Epithelial cell of proximal tubule (primary cell): ENCODE data around the gene NDUFC1. TPM values are rescaled to one million over a fixed set of nuclear protein-coding genes. Genes with fewer than 3 reads are reported as not detected.

ENCODE experiments used
- DNase-seq: peaks from one replicate; pipeline ENCODE4 v3.0.0-alpha.2; 2011; ENCODE audit warnings: low read depth
- H3K4me3 ChIP-seq: 2 replicates; pipeline ENCODE4 v1.5.1; 2011; ENCODE audit warnings: low read depth, mild to moderate bottlenecking, low read length
- total RNA-seq: library from RNA; depleted of rRNA; stranded (reverse); fragments of >200 nt; gene quantifications from 2 replicates; pipeline ENCODE4 v1.2.3, GENCODE V29; 2015
- TF ChIP-seq, protein P1 (sequence below): conservative IDR thresholded peaks from 2 replicates; pipeline ENCODE4 v1.5.1; 2012; ENCODE audit warnings: low read depth, mild to moderate bottlenecking, low read length

NDUFC1 gene
- total RNA-seq, 1 donor from 2014 or later: 60.9 TPM

DNA sequence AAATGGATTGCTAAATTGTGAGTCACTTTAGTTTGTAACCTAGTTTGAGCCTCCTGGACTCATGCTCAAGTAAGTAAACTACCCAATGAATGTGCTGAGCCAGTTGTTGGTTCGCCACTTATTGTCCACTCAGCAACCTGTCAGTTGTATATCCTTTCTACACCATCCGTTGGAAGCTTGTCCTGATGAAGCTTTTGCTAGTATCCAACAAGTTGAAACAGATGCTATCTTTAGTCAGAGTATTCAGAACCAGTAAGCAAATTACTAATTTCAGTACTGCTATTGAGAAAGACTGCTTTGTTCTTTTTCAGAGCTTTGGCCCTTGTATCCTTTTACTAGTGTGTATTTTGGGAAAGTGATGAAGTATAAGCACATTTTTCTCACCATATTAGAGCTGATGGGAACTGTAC, 5.3 kb downstream of the NDUFC1 start:
- no peak for DNase-seq
- H3K4me3 ChIP-seq: no peak overlapping the region
- TF ChIP-seq, protein P1, sequence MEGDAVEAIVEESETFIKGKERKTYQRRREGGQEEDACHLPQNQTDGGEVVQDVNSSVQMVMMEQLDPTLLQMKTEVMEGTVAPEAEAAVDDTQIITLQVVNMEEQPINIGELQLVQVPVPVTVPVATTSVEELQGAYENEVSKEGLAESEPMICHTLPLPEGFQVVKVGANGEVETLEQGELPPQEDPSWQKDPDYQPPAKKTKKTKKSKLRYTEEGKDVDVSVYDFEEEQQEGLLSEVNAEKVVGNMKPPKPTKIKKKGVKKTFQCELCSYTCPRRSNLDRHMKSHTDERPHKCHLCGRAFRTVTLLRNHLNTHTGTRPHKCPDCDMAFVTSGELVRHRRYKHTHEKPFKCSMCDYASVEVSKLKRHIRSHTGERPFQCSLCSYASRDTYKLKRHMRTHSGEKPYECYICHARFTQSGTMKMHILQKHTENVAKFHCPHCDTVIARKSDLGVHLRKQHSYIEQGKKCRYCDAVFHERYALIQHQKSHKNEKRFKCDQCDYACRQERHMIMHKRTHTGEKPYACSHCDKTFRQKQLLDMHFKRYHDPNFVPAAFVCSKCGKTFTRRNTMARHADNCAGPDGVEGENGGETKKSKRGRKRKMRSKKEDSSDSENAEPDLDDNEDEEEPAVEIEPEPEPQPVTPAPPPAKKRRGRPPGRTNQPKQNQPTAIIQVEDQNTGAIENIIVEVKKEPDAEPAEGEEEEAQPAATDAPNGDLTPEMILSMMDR: no peak

DNA sequence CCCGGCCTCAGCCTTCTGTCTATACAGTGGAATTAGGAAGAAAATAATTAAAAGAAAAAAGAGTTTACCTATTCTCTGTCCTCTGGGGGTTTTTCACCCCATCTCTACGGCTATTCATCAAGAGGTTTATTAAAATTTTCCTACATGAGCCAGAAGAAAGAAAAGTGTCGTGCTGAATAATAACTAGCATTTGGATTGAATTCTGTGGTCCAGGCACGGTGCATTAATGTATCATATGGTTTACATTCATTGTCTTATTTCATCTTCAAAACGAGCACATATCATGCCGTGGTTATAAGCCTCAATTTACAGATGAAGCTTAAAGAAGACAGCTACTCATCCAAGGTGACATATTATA, 6.4 kb downstream of the NDUFC1 start:
- DNase-seq: no peak
- TF ChIP-seq, protein P1: no peak
- H3K4me3 ChIP-seq: peak overlapping the region; percentile 88

DNA sequence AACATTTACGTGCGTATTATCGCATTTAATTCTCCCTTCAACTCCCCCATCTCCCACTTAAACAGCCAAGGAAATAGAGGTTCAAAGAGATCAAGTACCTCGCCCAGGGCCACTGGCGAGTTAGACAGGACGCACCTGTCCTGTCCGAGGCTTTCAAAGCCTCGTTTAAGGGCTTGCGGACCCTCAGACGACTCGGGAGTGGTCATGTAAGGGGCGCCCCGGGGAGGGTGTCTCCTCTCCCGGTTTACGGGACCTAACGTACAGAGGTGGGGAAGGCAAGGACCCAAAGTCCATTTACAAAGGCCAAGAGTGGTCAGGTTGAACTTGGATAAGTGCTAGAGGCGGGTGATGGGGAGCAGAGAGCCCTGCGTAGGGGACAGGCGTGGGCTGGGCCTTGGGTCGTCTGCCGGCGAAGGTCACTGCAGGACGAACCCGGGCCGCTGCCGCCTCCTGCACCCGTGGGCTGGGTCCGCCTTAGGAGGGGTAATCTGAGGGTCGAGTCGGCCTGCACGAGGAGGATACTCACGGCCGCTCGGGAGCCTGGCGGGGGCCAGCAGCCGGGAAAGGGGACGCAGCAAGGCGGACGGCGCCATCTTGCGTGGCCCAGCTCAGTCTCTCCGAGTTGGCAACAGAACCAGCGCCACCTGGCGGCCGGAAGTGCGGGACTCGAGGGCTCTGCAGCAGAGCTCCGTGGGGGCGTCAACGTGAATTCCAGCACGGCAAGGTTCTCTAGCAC, 6.9 kb downstream of the NDUFC1 start:
- peak overlapping the region; percentile 88 for H3K4me3 ChIP-seq
- peak; percentile 44 for DNase-seq
- TF ChIP-seq, protein P1: peak; percentile 95

DNA sequence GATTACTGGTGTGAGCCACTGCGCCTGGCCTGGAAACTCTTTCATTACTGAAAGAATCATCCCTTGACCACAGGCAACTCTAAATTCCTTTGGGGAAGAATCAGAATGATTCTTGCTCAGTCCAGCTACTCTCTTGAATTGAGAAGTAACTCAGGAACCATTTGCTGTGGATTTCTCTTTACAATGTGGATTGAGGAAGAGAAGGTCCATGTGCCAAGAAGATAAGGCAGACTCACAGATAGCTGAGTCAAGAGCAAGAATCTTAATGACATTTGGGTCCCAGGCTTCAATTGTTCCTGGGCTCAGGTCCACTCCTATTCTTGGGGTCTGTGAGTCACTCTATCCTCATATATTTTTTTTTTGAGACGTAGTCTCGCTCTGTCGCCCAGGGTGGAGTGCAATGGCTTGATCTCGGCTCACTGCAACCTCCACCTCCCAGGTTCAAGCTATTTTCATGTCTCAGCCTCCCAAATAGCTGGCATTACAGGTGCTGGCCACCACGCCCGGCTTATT, 16.0 kb downstream of the NDUFC1 start:
- H3K4me3 ChIP-seq: no peak overlapping the region
- TF ChIP-seq, protein P1: no peak
- no peak for DNase-seq

DNA sequence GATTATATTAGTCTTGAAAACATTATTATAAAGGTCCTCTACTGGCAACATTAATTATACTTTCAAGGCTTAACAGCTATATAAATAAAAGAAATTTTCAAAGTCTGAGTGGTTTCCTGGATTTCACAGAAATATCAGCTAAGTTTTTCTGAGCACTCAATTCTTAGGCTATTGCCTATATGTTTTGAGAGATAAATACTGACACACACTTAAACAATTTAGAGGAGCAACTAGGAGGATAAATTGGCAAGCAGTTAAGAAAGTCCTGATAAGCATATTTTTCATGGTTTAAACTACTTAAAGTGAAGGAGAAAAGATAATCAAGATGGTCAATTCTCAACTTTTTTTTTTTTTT, 19.6 kb downstream of the NDUFC1 start:
- DNase-seq: no peak
- TF ChIP-seq, protein P1: no peak
- no peak overlapping the region for H3K4me3 ChIP-seq

DNA sequence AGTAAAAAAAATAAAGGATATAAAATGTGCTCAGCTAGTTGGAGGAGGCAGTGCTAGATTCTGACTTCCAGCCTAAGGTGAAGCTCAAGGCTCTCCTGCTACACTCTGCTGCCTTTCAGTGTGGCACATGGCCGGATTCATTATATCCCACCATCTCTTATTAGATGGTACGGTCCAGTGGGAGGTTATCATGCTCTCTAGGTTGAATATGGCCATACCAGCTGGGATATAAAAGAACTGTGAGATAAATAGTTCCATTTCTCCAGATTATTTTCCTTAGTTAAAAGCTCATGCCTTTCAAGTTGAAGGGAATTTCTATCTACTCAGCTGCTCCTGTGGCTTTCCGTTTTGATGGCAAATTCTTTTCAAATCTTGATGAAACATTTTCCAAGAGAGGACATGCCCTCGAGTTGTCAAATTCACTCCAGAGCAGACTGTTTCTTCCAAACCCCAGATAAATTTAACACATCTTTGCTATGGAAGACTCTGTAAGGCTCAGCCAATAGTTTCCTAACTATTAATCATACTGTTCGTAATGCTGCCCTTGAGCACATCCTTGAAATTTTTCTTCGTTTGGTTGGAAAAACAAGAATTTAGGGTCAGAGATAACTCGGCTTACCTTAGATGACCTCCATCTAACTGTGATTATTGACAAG, 20.1 kb downstream of the NDUFC1 start:
- TF ChIP-seq, protein P1: no peak
- H3K4me3 ChIP-seq: no peak overlapping the region
- DNase-seq: no peak
